Psoas muscle (tissue), 8 donors: Measurements from ENCODE around the gene KCNJ16. TPM values are rescaled to one million over a fixed set of nuclear protein-coding genes. Genes with fewer than 3 reads are reported as not detected.

Source experiments
- ATAC-seq, 4 donors: fragments of 200-7000 bp; cut with Tn5 transposase; one replicate each; pipeline ENCODE4 v1.9.1; 2020; ENCODE audit warnings: moderate library complexity in 3 of 4, mild to moderate bottlenecking in 2 of 4
- DNase-seq, 2 donors: peaks; one replicate each; pipeline ENCODE4 v3.0.0-alpha.2; 2020
- H3K27ac ChIP-seq: fragments of 200-600 bp; one replicate; pipeline ENCODE4 v1.8.0; 2022
- H3K27me3 ChIP-seq, 3 donors: fragments of 200-600 bp in 1 of 3; one replicate each; pipeline versions ENCODE4 v1.6.1 to v1.8.0; 2013 to 2022; ENCODE audit warnings: low read length in 2 of 3, mild to moderate bottlenecking in 2 of 3, moderate library complexity in 1 of 3; ENCODE audit not compliant: insufficient read depth in 3 of 3
- H3K36me3 ChIP-seq, 2 donors: fragments of 200-600 bp in 1 of 2; one replicate each; pipeline versions ENCODE4 v1.6.1 to v1.8.0; 2013 to 2022; ENCODE audit warnings: low read depth in 1 of 2, mild to moderate bottlenecking in 1 of 2, moderate library complexity in 1 of 2; ENCODE audit not compliant: insufficient read depth in 1 of 2
- H3K4me1 ChIP-seq: fragments of 200-600 bp; one replicate; pipeline ENCODE4 v1.8.0; 2022
- H3K4me3 ChIP-seq: fragments of 200-600 bp; one replicate; pipeline ENCODE4 v1.8.0; 2022; ENCODE audit warnings: mild to moderate bottlenecking
- H3K9me3 ChIP-seq: fragments of 200-600 bp; one replicate; pipeline ENCODE4 v1.8.0; 2022
- CTCF ChIP-seq: fragments of 200-600 bp; IDR thresholded peaks from one replicate; pipeline ENCODE4 v1.8.0; 2022; ENCODE audit warnings: antibody characterized with exemption
- WGBS, 3 donors: extraction: QIAGEN DNeasy Blood & Tissue Kit; methylation state at CpG; one replicate each; pipeline versions ENCODE4 v1.1.6 to v1.1.7; 2013; 5-methylcytosine and 5-hydroxymethylcytosine counted together
- intact Hi-C, 2 donors: fragments of 100-400 bp; cut with DNase I; formaldehyde crosslinking; loops; one replicate each; pipeline versions ENCODE4 v1.11.0 to v1.14.2; 2022
- polyA plus RNA-seq, 3 donors: library from polyadenylated mRNA; stranded (reverse); fragments of 200-250 nt; gene quantifications; one replicate each; pipeline ENCODE4 v1.2.3, GENCODE V29; 2013
- total RNA-seq, 4 donors: library from RNA; stranded (reverse); fragmentation: NEBNext Ultra II Directional in 2 of 4; extraction: Animal tissue kit (Norgen Biotek cat#: 25700) in 2 of 4; gene quantifications; one replicate each; pipeline versions ENCODE4 v1.2.1 to v1.2.4, GENCODE V29; 2021 to 2023
- donor health status: healthy with polysubstance abuse.
- donor health status: DM: no; HTN: no; CAD: no; lungs with moderate emphysema.
- donor health status: Bipolar disorder and iron deficiency.
- donor health status: healthy.
- donor health status: DM: yes; HTN: yes; CAD: no.
- donor health status: DM: no; HTN: no; CAD: no.
- donor health status: DM: no; HTN: no; CAD: no.
- donor health status: DM: yes; HTN: yes; CAD: no.

Gene KCNJ16
- total and polyA plus RNA-seq, 7 donors: 0.04 to 0.27 TPM; not detected in 5

- ATAC-seq (no peak), DNase-seq (no peak)
- TF ChIP-seq CTCF: no peak
- H3K4me3 ChIP-seq: no peak overlapping the region
- 94 to 97% (median 96%) methylated on average over 6 of the region's 6 CpGs for WGBS, 3 donors
- H3K9me3 ChIP-seq: no peaks in the 10 kb centered on the region
- no peaks in the 10 kb centered on the region for H3K36me3 ChIP-seq
- H3K4me1 ChIP-seq: peaks cover 7% of the 10 kb centered on the region
- H3K27me3 ChIP-seq: no peaks in the 10 kb centered on the region
- intact Hi-C loops: no loop called here
- no peak overlapping the region for H3K27ac ChIP-seq
These were observed 33.0 kb downstream of the KCNJ16 start for GRCh38 chr17:70107904-70108565.

- DNase-seq: no peak
- Histone ChIP-seq H3K4me3 (no peak overlapping the region), H3K27me3 (no peaks in the 10 kb centered on the region), H3K27ac (peak overlapping the region; percentile 50), H3K4me1 (peaks cover 14% of the 10 kb centered on the region), H3K9me3 (no peaks in the 10 kb centered on the region), H3K36me3 (no peaks in the 10 kb centered on the region)
- 14 to 28% (median 18%) methylated on average over 3 of the region's 3 CpGs for WGBS, 3 donors
- peak in 2 of 4 donors; percentile 50 to 58 for ATAC-seq
- intact Hi-C loops: no loop called here
- no peak for TF ChIP-seq CTCF
These were observed 34.5 kb downstream of the KCNJ16 start for GRCh38 chr17:70109497-70109896.

GRCh38 chr17:70110443-70110880 is 35.4 kb downstream of the KCNJ16 start:
- WGBS, 3 donors: 53 to 66% (median 63%) methylated on average over 7 of the region's 7 CpGs
- no peaks in the 10 kb centered on the region for H3K36me3 ChIP-seq
- H3K9me3 ChIP-seq: no peaks in the 10 kb centered on the region
- intact Hi-C loops: no loop called here
- peak overlapping the region; percentile 50 for H3K27ac ChIP-seq
- TF ChIP-seq CTCF: no peak
- no peak overlapping the region for H3K4me3 ChIP-seq
- ATAC-seq: peak in 2 of 4 donors; percentile 38 to 40
- no peaks in the 10 kb centered on the region for H3K27me3 ChIP-seq
- H3K4me1 ChIP-seq: peaks cover 14% of the 10 kb centered on the region
- DNase-seq: no peak

- Histone ChIP-seq H3K9me3 (no peaks in the 10 kb centered on the region), H3K36me3 (no peaks in the 10 kb centered on the region), H3K27ac (no peak overlapping the region), H3K27me3 (no peaks in the 10 kb centered on the region), H3K4me3 (no peak overlapping the region), H3K4me1 (peaks cover 14% of the 10 kb centered on the region)
- DNase-seq (no peak), ATAC-seq (no peak)
- WGBS, 3 donors: 84 to 98% (median 91%) methylated on average over 4 of the region's 4 CpGs
- no peak for TF ChIP-seq CTCF
- intact Hi-C loops: no loop called here
These were observed 36.2 kb downstream of the KCNJ16 start for GRCh38 chr17:70111201-70111600.

GRCh38 chr17:70114405-70114804 is 39.4 kb downstream of the KCNJ16 start:
- no peak overlapping the region for H3K27ac ChIP-seq
- 54 to 72% (median 65%) methylated on average over 2 of the region's 2 CpGs for WGBS, 3 donors
- H3K36me3 ChIP-seq: no peaks in the 10 kb centered on the region
- no peaks in the 10 kb centered on the region for H3K27me3 ChIP-seq
- ATAC-seq (peak in 2 of 4 donors; percentile 19 to 44), DNase-seq (no peak)
- H3K4me1 ChIP-seq: peaks cover 12% of the 10 kb centered on the region
- no peaks in the 10 kb centered on the region for H3K9me3 ChIP-seq
- intact Hi-C loops: no loop called here
- no peak for TF ChIP-seq CTCF
- H3K4me3 ChIP-seq: no peak overlapping the region
